GM12891 (cell line): ENCODE measurements around the gene C7orf25.

Experiments used
- POLR2A ChIP-seq: IDR thresholded peaks from 2 replicates; pipeline ENCODE4 v1.6.1; 2011; ENCODE audit warnings: low read depth, low read length, control low read depth
- POLR2AphosphoS5 ChIP-seq: IDR thresholded peaks from 2 replicates; pipeline ENCODE4 v1.6.1; 2011; ENCODE audit warnings: low read depth, low read length, control low read depth

- TF ChIP-seq POLR2AphosphoS5 (no peak), POLR2A (no peak)
Measured at GRCh38 chr7:42953994-42954393, 42.1 kb upstream of the C7orf25 start.
